Stimulated activated naive CD8-positive, alpha-beta T cell treated with anti-CD3 and anti-CD28 coated beads, Interleukin-15, Interleukin-2, amounts not matched to agents 100 U/mL and 50 U/mL, for 24 hours (primary cell): Measurements from ENCODE around the gene CASK.

Source experiments
- ATAC-seq: fragments of 150-1000 bp; cut with Tn5 transposase; one replicate; pipeline ENCODE4 v1.10.0; 2021
- DNase-seq: peaks from one replicate; pipeline ENCODE4 v3.0.0; 2021

Gene CASK

GRCh38 chrX:41473936-41474725 is 449.2 kb downstream of the CASK start:
- DNase-seq (no peak), ATAC-seq (no peak)

GRCh38 chrX:41472231-41472815 is 451.0 kb downstream of the CASK start:
- no peak for ATAC-seq
- no peak for DNase-seq

- no peak for DNase-seq
- ATAC-seq = no peak
These were observed 451.6 kb downstream of the CASK start for GRCh38 chrX:41471786-41472185.

GRCh38 chrX:41470706-41471105 is 452.6 kb downstream of the CASK start:
- no peak for DNase-seq
- ATAC-seq = no peak

GRCh38 chrX:41468647-41469323 is 454.6 kb downstream of the CASK start:
- no peak for DNase-seq

More at GRCh38 chrX:41468647-41469323, 454.6 kb downstream of the CASK start:
- ATAC-seq = no peak
